ENCODE measurements around the gene TXNDC8.

TXNDC8 gene

DNA sequence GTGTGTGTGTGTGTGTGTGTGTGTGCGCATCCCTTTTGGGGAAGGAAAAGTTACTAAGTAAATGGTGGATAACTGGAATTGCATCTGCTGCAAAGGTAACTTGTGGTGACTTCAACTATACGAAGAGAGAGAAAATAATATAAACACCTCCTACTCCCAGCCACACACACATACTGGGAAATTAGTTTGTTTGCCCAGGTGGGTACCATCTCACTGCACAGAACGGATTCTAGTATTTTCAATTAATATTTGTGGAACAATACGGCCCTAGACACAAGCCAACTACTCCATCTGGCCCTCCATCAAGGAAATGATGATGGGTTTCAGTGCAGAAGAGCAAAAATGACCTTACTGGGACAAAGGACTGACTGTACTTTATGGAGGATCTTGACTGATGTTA is 49.2 kb downstream of the TXNDC8 start:
- H3K36me3 ChIP-seq (ENCODE audit: insufficient read depth, low read length) = no peaks in the 10 kb centered on the region
- TF ChIP-seq CTCF (conservative IDR thresholded peaks at IDR 0.05; ENCODE audit: low read length) (no peak), EZH2phosphoT487 (IDR thresholded peaks at IDR 0.05; ENCODE audit: borderline replicate concordance) (no peak)

DNA sequence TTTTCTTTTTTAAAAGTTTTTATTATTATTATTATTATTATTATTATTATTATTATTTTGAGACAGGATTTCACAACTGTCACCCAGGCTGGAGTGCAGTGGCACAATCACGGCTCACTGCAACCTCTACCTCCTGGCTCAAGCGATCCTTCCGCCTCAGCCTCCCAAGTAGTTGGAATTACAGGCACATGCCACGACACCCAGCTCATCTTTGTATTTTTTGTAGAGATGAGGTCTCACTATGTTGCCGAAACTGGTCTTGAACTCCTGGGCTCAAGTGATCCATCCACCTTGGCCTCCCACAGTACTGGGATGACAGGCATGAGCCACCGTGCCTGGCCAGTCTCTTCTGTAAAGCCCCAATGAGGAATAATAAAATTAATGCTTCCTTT is 50.4 kb downstream of the TXNDC8 start:
- Histone ChIP-seq H3K4me2 (ENCODE audit: low read depth, low read length, poor library complexity, severe bottlenecking) (no peak overlapping the region), H4K20me1 (ENCODE audit: insufficient read depth, low read length, poor library complexity, severe bottlenecking) (no peaks in the 10 kb centered on the region), H3K9me2 (replicated peaks; ENCODE audit: low read depth, low read length) (no peaks in the 10 kb centered on the region), H3K9me3 (ENCODE audit: insufficient read depth, low read depth, low read length) (no peaks in the 10 kb centered on the region), H2AFZ (ENCODE audit: low read length) (no peak overlapping the region), H3K79me2 (ENCODE audit: insufficient read depth, low read length) (no peaks in the 10 kb centered on the region), H3K4me1 (ENCODE audit: insufficient read depth, low read length, poor library complexity, severe bottlenecking) (no peaks in the 10 kb centered on the region), H3K36me3 (ENCODE audit: insufficient read depth, low read length) (no peaks in the 10 kb centered on the region), H3K9ac (ENCODE audit: low read depth, low read length, poor library complexity, severe bottlenecking) (no peak overlapping the region), H3K27me3 (ENCODE audit: insufficient read depth, low read length, poor library complexity, severe bottlenecking) (no peaks in the 10 kb centered on the region), H3K4me3 (ENCODE audit: low read length, poor library complexity, severe bottlenecking) (no peak overlapping the region), H3F3A (ENCODE audit: low read depth) (no peaks in the 10 kb centered on the region)
- TF ChIP-seq CTCF (conservative IDR thresholded peaks at IDR 0.05; ENCODE audit: low read length) (no peak), EZH2phosphoT487 (IDR thresholded peaks at IDR 0.05; ENCODE audit: borderline replicate concordance) (no peak)

More for the DNA sequence above, 49.2 kb downstream of the TXNDC8 start:
- H3K4me2 ChIP-seq (ENCODE audit: low read depth, low read length, poor library complexity, severe bottlenecking) = no peak overlapping the region
- H3K27me3 ChIP-seq (ENCODE audit: insufficient read depth, low read length, poor library complexity, severe bottlenecking) = no peaks in the 10 kb centered on the region
- no peak overlapping the region for H2AFZ ChIP-seq (ENCODE audit: low read length)
- no peaks in the 10 kb centered on the region for H3K9me3 ChIP-seq (ENCODE audit: insufficient read depth, low read depth, low read length)
- no peaks in the 10 kb centered on the region for H3K9me2 ChIP-seq (replicated peaks; ENCODE audit: low read depth, low read length)
- no peaks in the 10 kb centered on the region for H3F3A ChIP-seq (ENCODE audit: low read depth)
- H3K4me1 ChIP-seq (ENCODE audit: insufficient read depth, low read length, poor library complexity, severe bottlenecking) = no peaks in the 10 kb centered on the region
- H3K4me3 ChIP-seq (ENCODE audit: low read length, poor library complexity, severe bottlenecking) = no peak overlapping the region
- H3K79me2 ChIP-seq (ENCODE audit: insufficient read depth, low read length) = no peaks in the 10 kb centered on the region
- H4K20me1 ChIP-seq (ENCODE audit: insufficient read depth, low read length, poor library complexity, severe bottlenecking) = no peaks in the 10 kb centered on the region
- H3K9ac ChIP-seq (ENCODE audit: low read depth, low read length, poor library complexity, severe bottlenecking) = no peak overlapping the region

GRCh38 chr9:110284211-110284844 is 53.3 kb downstream of the TXNDC8 start:
- H3F3A ChIP-seq (ENCODE audit: low read depth) = no peaks in the 10 kb centered on the region
- no peaks in the 10 kb centered on the region for H3K9me3 ChIP-seq (ENCODE audit: insufficient read depth, low read depth, low read length)
- no peaks in the 10 kb centered on the region for H3K4me1 ChIP-seq (ENCODE audit: insufficient read depth, low read length, poor library complexity, severe bottlenecking)
- no peaks in the 10 kb centered on the region for H3K79me2 ChIP-seq (ENCODE audit: insufficient read depth, low read length)
- no peak overlapping the region for H3K4me2 ChIP-seq (ENCODE audit: low read depth, low read length, poor library complexity, severe bottlenecking)
- no peaks in the 10 kb centered on the region for H3K9me2 ChIP-seq (replicated peaks; ENCODE audit: low read depth, low read length)
- H2AFZ ChIP-seq (ENCODE audit: low read length) = no peak overlapping the region
- H3K4me3 ChIP-seq (ENCODE audit: low read length, poor library complexity, severe bottlenecking) = no peak overlapping the region
- no peaks in the 10 kb centered on the region for H3K36me3 ChIP-seq (ENCODE audit: insufficient read depth, low read length)
- TF ChIP-seq CTCF (conservative IDR thresholded peaks at IDR 0.05; ENCODE audit: low read length) = no peak
- H3K27me3 ChIP-seq (ENCODE audit: insufficient read depth, low read length, poor library complexity, severe bottlenecking) = no peaks in the 10 kb centered on the region
- H3K9ac ChIP-seq (ENCODE audit: low read depth, low read length, poor library complexity, severe bottlenecking) = no peak overlapping the region
- no peaks in the 10 kb centered on the region for H4K20me1 ChIP-seq (ENCODE audit: insufficient read depth, low read length, poor library complexity, severe bottlenecking)
